GM19463 (cell line): ENCODE measurements around the gene ABRACL.

Experiments
- ATAC-seq: cut with Tn5 transposase; IDR thresholded peaks from one replicate; pipeline ENCODE4 v1.9.1; 2021; ENCODE audit warnings: mild to moderate bottlenecking, moderate library complexity; ENCODE audit not compliant: unreplicated experiment

The ABRACL gene

GRCh38 chr6:139051396-139052060 is 23.0 kb downstream of the ABRACL start:
- no peak for ATAC-seq

GRCh38 chr6:139053382-139053781 is 24.8 kb downstream of the ABRACL start:
- ATAC-seq, result no peak

- no peak for ATAC-seq
Observed at GRCh38 chr6:139054001-139054400, 25.5 kb downstream of the ABRACL start.

- no peak for ATAC-seq
Observed at GRCh38 chr6:139055709-139056108, 27.2 kb downstream of the ABRACL start.

- ATAC-seq, result no peak
Observed at GRCh38 chr6:139058029-139058428, 29.5 kb downstream of the ABRACL start.

GRCh38 chr6:139060332-139060731 is 31.8 kb downstream of the ABRACL start:
- ATAC-seq, result no peak

- ATAC-seq, result no peak
Observed at GRCh38 chr6:139062932-139063646, 34.5 kb downstream of the ABRACL start.

GRCh38 chr6:139064981-139065665 is 36.6 kb downstream of the ABRACL start:
- ATAC-seq, result no peak

- ATAC-seq, result no peak
Observed at GRCh38 chr6:139066080-139066479, 37.5 kb downstream of the ABRACL start.

GRCh38 chr6:139068846-139069245 is 40.3 kb downstream of the ABRACL start:
- no peak for ATAC-seq

GRCh38 chr6:139073118-139073517 is 44.6 kb downstream of the ABRACL start:
- ATAC-seq, result no peak

- no peak for ATAC-seq
Observed at GRCh38 chr6:139079018-139079417, 50.5 kb downstream of the ABRACL start.

- ATAC-seq, result no peak
Observed at GRCh38 chr6:139080255-139080920, 51.8 kb downstream of the ABRACL start.

GRCh38 chr6:139081471-139081870 is 52.9 kb downstream of the ABRACL start:
- ATAC-seq, result no peak

GRCh38 chr6:139082370-139082769 is 53.8 kb downstream of the ABRACL start:
- no peak for ATAC-seq

- no peak for ATAC-seq
Observed at GRCh38 chr6:139091826-139092225, 63.3 kb downstream of the ABRACL start.
